ENCODE data around the gene SDHB. TPM values are rescaled to one million over a fixed set of nuclear protein-coding genes. Genes with fewer than 3 reads are reported as not detected.

Gene SDHB
- total RNA-seq, 1 donor from 2014 or later = 44.9 TPM

- Mint-ChIP-seq H3K4me1 (ENCODE audit: unreplicated experiment) (no peaks in the 10 kb centered on the region), H3K9me3 (ENCODE audit: unreplicated experiment) (no peaks in the 10 kb centered on the region), H3K36me3 (ENCODE audit: low read depth, unreplicated experiment) (peaks cover 4% of the 10 kb centered on the region), H3K27me3 (ENCODE audit: unreplicated experiment) (peaks cover 2% of the 10 kb centered on the region), H3K27ac (ENCODE audit: unreplicated experiment) (no peak overlapping the region), H3K4me3 (ENCODE audit: unreplicated experiment) (no peak overlapping the region)
- no peak for TF ChIP-seq CTCF (IDR thresholded peaks at IDR 0.05; ENCODE audit: unreplicated experiment)
- DNase-seq (ENCODE audit: low spot score) = no peak
Measured at GRCh38 chr1:17045150-17045549, 8.7 kb downstream of the SDHB start.

GRCh38 chr1:17043676-17044075 is 10.2 kb downstream of the SDHB start:
- H3K4me3 Mint-ChIP-seq (ENCODE audit: unreplicated experiment) = no peak overlapping the region
- peaks cover 4% of the 10 kb centered on the region for H3K36me3 Mint-ChIP-seq (ENCODE audit: low read depth, unreplicated experiment)
- H3K9me3 Mint-ChIP-seq (ENCODE audit: unreplicated experiment) = no peaks in the 10 kb centered on the region
- no peak for TF ChIP-seq CTCF (IDR thresholded peaks at IDR 0.05; ENCODE audit: unreplicated experiment)
- H3K27ac Mint-ChIP-seq (ENCODE audit: unreplicated experiment) = no peak overlapping the region
- no peaks in the 10 kb centered on the region for H3K4me1 Mint-ChIP-seq (ENCODE audit: unreplicated experiment)
- no peak for DNase-seq (ENCODE audit: low spot score)
- peaks cover 2% of the 10 kb centered on the region for H3K27me3 Mint-ChIP-seq (ENCODE audit: unreplicated experiment)

- no peak for TF ChIP-seq CTCF (IDR thresholded peaks at IDR 0.05; ENCODE audit: unreplicated experiment)
- Mint-ChIP-seq H3K9me3 (ENCODE audit: unreplicated experiment) (no peaks in the 10 kb centered on the region), H3K36me3 (ENCODE audit: low read depth, unreplicated experiment) (peaks cover 4% of the 10 kb centered on the region), H3K27ac (ENCODE audit: unreplicated experiment) (no peak overlapping the region), H3K4me3 (ENCODE audit: unreplicated experiment) (no peak overlapping the region), H3K27me3 (ENCODE audit: unreplicated experiment) (peaks cover 2% of the 10 kb centered on the region), H3K4me1 (ENCODE audit: unreplicated experiment) (no peaks in the 10 kb centered on the region)
- no peak for DNase-seq (ENCODE audit: low spot score)
Measured at GRCh38 chr1:17040135-17040534, 13.7 kb downstream of the SDHB start.

- no peak for DNase-seq (ENCODE audit: low spot score)
- Mint-ChIP-seq H3K36me3 (ENCODE audit: low read depth, unreplicated experiment) (peaks cover 4% of the 10 kb centered on the region), H3K27me3 (ENCODE audit: unreplicated experiment) (peaks cover 2% of the 10 kb centered on the region), H3K4me3 (ENCODE audit: unreplicated experiment) (no peak overlapping the region), H3K27ac (ENCODE audit: unreplicated experiment) (no peak overlapping the region), H3K4me1 (ENCODE audit: unreplicated experiment) (no peaks in the 10 kb centered on the region), H3K9me3 (ENCODE audit: unreplicated experiment) (no peaks in the 10 kb centered on the region)
- no peak for TF ChIP-seq CTCF (IDR thresholded peaks at IDR 0.05; ENCODE audit: unreplicated experiment)
Measured at GRCh38 chr1:17039522-17039921, 14.3 kb downstream of the SDHB start.

- no peak overlapping the region for H3K27ac Mint-ChIP-seq (ENCODE audit: unreplicated experiment)
- H3K4me3 Mint-ChIP-seq (ENCODE audit: unreplicated experiment) = no peak overlapping the region
- no peaks in the 10 kb centered on the region for H3K4me1 Mint-ChIP-seq (ENCODE audit: unreplicated experiment)
- H3K36me3 Mint-ChIP-seq (ENCODE audit: low read depth, unreplicated experiment) = peaks cover 4% of the 10 kb centered on the region
- no peak for DNase-seq (ENCODE audit: low spot score)
- no peaks in the 10 kb centered on the region for H3K9me3 Mint-ChIP-seq (ENCODE audit: unreplicated experiment)
- H3K27me3 Mint-ChIP-seq (ENCODE audit: unreplicated experiment) = no peaks in the 10 kb centered on the region
- no peak for TF ChIP-seq CTCF (IDR thresholded peaks at IDR 0.05; ENCODE audit: unreplicated experiment)
Measured at GRCh38 chr1:17033481-17033880, 20.4 kb downstream of the SDHB start.
